Measurements from ENCODE around the gene DSCAML1. TPM values are rescaled to one million over a fixed set of nuclear protein-coding genes. Genes with fewer than 3 reads are reported as not detected.

The DSCAML1 gene
- total RNA-seq, 1 donor from 2014 or later, result 0.95 TPM

GRCh38 chr11:117706322-117706814 is 90.6 kb downstream of the DSCAML1 start:
- intact Hi-C loops (cut with DNase I), result no loop called here
- no peak for TF ChIP-seq CTCF (IDR thresholded peaks at IDR 0.05)
- no peaks in the 10 kb centered on the region for H3K9me3 ChIP-seq

GRCh38 chr11:117705866-117706265 is 91.2 kb downstream of the DSCAML1 start:
- DNase-seq, result no peak
- Histone ChIP-seq H3K27ac (no peak overlapping the region), H3K4me3 (no peak overlapping the region), H3K36me3 (no peaks in the 10 kb centered on the region), H3K4me1 (no peaks in the 10 kb centered on the region), H3K27me3 (ENCODE audit: low read depth) (peaks cover 4% of the 10 kb centered on the region), H3K9me3 (no peaks in the 10 kb centered on the region)
- no peak for ATAC-seq
- TF ChIP-seq CTCF (IDR thresholded peaks at IDR 0.05), result no peak
- intact Hi-C loops (cut with DNase I), result no loop called here

More at GRCh38 chr11:117706322-117706814, 90.6 kb downstream of the DSCAML1 start:
- no peak overlapping the region for H3K27ac ChIP-seq
- H3K4me1 ChIP-seq, result no peaks in the 10 kb centered on the region
- no peak overlapping the region for H3K4me3 ChIP-seq
- H3K27me3 ChIP-seq (ENCODE audit: low read depth), result peaks cover 4% of the 10 kb centered on the region
- no peaks in the 10 kb centered on the region for H3K36me3 ChIP-seq
- DNase-seq (no peak), ATAC-seq (no peak)

GRCh38 chr11:117704395-117705100 is 92.5 kb downstream of the DSCAML1 start:
- intact Hi-C loops (cut with DNase I), result no loop called here
- H3K4me1 ChIP-seq, result no peaks in the 10 kb centered on the region

GRCh38 chr11:117702946-117703598 is 93.9 kb downstream of the DSCAML1 start:
- ATAC-seq (no peak), DNase-seq (no peak)
- Histone ChIP-seq H3K36me3 (no peaks in the 10 kb centered on the region), H3K4me3 (no peak overlapping the region), H3K9me3 (no peaks in the 10 kb centered on the region), H3K27ac (no peak overlapping the region), H3K4me1 (no peaks in the 10 kb centered on the region), H3K27me3 (ENCODE audit: low read depth) (peaks cover 7% of the 10 kb centered on the region)
- TF ChIP-seq CTCF (IDR thresholded peaks at IDR 0.05), result no peak
- intact Hi-C loops (cut with DNase I), result no loop called here

More at GRCh38 chr11:117704395-117705100, 92.5 kb downstream of the DSCAML1 start:
- no peaks in the 10 kb centered on the region for H3K9me3 ChIP-seq
- H3K36me3 ChIP-seq, result no peaks in the 10 kb centered on the region
- TF ChIP-seq CTCF (IDR thresholded peaks at IDR 0.05), result no peak
- ATAC-seq (peak in 1 of 2 donors; percentile 32), DNase-seq (no peak)
- H3K27ac ChIP-seq, result no peak overlapping the region
- H3K27me3 ChIP-seq (ENCODE audit: low read depth), result peaks cover 4% of the 10 kb centered on the region
- H3K4me3 ChIP-seq, result no peak overlapping the region

- Histone ChIP-seq H3K4me3 (no peak overlapping the region), H3K9me3 (no peaks in the 10 kb centered on the region), H3K4me1 (no peaks in the 10 kb centered on the region), H3K27ac (no peak overlapping the region), H3K27me3 (ENCODE audit: low read depth) (peaks cover 7% of the 10 kb centered on the region), H3K36me3 (no peaks in the 10 kb centered on the region)
- intact Hi-C loops (cut with DNase I), result no loop called here
- ATAC-seq (no peak), DNase-seq (no peak)
- no peak for TF ChIP-seq CTCF (IDR thresholded peaks at IDR 0.05)
Observed at GRCh38 chr11:117701781-117702180, 95.2 kb downstream of the DSCAML1 start.

Measured in lower lobe of right lung (tissue), 2 donors.